ENCODE results near the gene USP12.

DNA sequence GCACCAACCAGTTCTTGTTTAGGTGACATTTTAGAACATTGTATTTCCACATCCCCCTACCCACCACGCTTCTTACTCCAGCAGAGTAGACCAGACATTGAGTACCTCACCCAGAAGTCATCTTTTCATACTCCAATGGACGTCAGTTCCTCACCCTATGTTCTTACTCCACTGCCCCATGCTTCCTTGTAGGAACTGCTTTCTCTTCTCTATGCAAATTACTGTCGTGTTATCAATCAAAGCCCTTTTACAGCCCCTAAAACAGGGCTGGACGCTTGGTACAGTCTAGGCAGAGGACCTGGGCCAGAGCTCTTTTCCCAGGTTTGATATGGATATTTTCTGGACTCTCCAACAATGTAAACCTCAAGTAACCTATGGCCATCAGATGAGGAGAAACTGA, 58.2 kb downstream of the USP12 start:
- TF ChIP-seq POLR2AphosphoS5 (IDR thresholded peaks at IDR 0.05; ENCODE audit: borderline replicate concordance, low read depth, low read length) (no peak), EZH2 (IDR thresholded peaks at IDR 0.05) (no peak), FOXP2 (optimal IDR thresholded peaks at IDR 0.05; ENCODE audit: control extremely low read depth, extremely low read length, insufficient read depth) (no peak)

Data from SK-N-MC (cell line).